ENCODE data around the gene MPZ. TPM values are rescaled to one million over a fixed set of nuclear protein-coding genes. Genes with fewer than 3 reads are reported as not detected.

The MPZ gene
- polyA plus RNA-seq, 1 donor from 2014 or later, result not detected

DNA sequence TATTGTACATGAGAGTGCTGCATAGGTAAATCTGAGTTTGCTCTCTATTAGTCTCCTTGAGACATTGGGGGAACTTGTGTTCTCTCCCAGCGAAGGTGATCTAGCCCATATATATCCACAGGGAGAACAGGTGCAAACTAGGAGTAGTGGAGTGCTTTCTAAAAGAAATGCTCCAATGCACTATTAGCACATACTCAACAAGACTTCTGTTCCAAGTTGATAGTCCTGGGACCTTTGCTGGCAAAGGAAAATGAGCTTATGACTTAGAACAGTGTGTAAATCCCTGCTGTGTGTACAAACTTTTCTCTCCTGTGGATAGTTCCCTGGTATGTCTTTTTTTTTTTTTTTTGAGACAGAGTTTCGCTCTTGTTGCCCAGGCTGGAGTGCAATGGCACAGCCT is 32.4 kb upstream of the MPZ start:
- H2AFZ ChIP-seq (ENCODE audit: low read depth, low read length), result no peak overlapping the region
- H3K79me2 ChIP-seq (replicated peaks; ENCODE audit: insufficient read depth, low read length), result no peaks in the 10 kb centered on the region
- no peak overlapping the region for H3K9ac ChIP-seq (ENCODE audit: low read length)
- H3K27ac ChIP-seq (ENCODE audit: low read length), result no peak overlapping the region
- TF ChIP-seq EZH2 (IDR thresholded peaks at IDR 0.05; ENCODE audit: borderline replicate concordance, insufficient read depth, low read length, poor library complexity, severe bottlenecking) (no peak), MXI1 (conservative IDR thresholded peaks at IDR 0.05; ENCODE audit: poor library complexity, severe bottlenecking) (no peak), RAD21 (conservative IDR thresholded peaks at IDR 0.05) (no peak), TAF1 (IDR thresholded peaks at IDR 0.05; ENCODE audit: low read depth) (no peak), POLR2AphosphoS5 (IDR thresholded peaks at IDR 0.05) (no peak), CTCF (IDR thresholded peaks at IDR 0.05; ENCODE audit: poor library complexity, severe bottlenecking) (no peak), SMC3 (conservative IDR thresholded peaks at IDR 0.05; ENCODE audit: poor library complexity) (no peak), EP300 (conservative IDR thresholded peaks at IDR 0.05; ENCODE audit: poor library complexity, severe bottlenecking) (no peak), REST (IDR thresholded peaks at IDR 0.05; ENCODE audit: borderline replicate concordance) (no peak)
- no peaks in the 10 kb centered on the region for H4K20me1 ChIP-seq (ENCODE audit: insufficient read depth)
- no peak overlapping the region for H3K4me2 ChIP-seq (ENCODE audit: low read length)
- no peaks in the 10 kb centered on the region for H3K9me3 ChIP-seq (ENCODE audit: low read length)
- H3K9me2 ChIP-seq (ENCODE audit: insufficient read depth, low read length), result no peaks in the 10 kb centered on the region
- H3K4me3 ChIP-seq (ENCODE audit: low read length), result no peak overlapping the region
- H3K27me3 ChIP-seq (ENCODE audit: insufficient read depth, low read depth, low read length), result no peaks in the 10 kb centered on the region
- H3K36me3 ChIP-seq (ENCODE audit: insufficient read depth, low read length), result no peaks in the 10 kb centered on the region
- no peaks in the 10 kb centered on the region for H3F3A ChIP-seq (ENCODE audit: insufficient read depth, low read length, poor library complexity, severe bottlenecking)

DNA sequence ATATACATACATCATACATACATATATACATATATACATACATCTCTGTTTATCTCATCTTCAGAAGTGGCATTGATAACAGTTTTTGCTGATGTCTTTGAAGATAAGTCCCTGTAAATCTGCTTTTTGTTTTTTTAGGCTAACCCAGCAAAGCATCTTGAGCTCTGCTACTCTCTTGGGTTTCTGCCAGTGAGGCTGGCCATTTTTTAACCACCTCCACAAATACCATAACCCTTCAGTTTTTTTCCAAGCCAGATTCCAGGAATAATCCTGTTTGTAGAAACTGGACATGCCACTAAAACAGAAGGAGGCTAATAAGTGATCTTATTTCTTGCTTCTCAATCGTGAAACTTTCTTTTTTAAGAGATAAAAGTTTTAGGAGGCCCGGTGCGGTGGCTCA is 26.0 kb upstream of the MPZ start:
- H3K27me3 ChIP-seq (ENCODE audit: insufficient read depth, low read depth, low read length), result no peaks in the 10 kb centered on the region
- no peaks in the 10 kb centered on the region for H3F3A ChIP-seq (ENCODE audit: insufficient read depth, low read length, poor library complexity, severe bottlenecking)
- H3K9me3 ChIP-seq (ENCODE audit: low read length), result no peaks in the 10 kb centered on the region
- H3K27ac ChIP-seq (ENCODE audit: low read length), result no peak overlapping the region
- no peak overlapping the region for H2AFZ ChIP-seq (ENCODE audit: low read depth, low read length)
- no peaks in the 10 kb centered on the region for H3K79me2 ChIP-seq (replicated peaks; ENCODE audit: insufficient read depth, low read length)
- no peak for TF ChIP-seq SMC3 (conservative IDR thresholded peaks at IDR 0.05; ENCODE audit: poor library complexity)
- TF ChIP-seq CTCF (IDR thresholded peaks at IDR 0.05; ENCODE audit: poor library complexity, severe bottlenecking), result no peak
- no peak for TF ChIP-seq MXI1 (conservative IDR thresholded peaks at IDR 0.05; ENCODE audit: poor library complexity, severe bottlenecking)
- TF ChIP-seq RAD21 (conservative IDR thresholded peaks at IDR 0.05), result no peak
- TF ChIP-seq TAF1 (IDR thresholded peaks at IDR 0.05; ENCODE audit: low read depth), result no peak
- TF ChIP-seq POLR2AphosphoS5 (IDR thresholded peaks at IDR 0.05), result no peak
- TF ChIP-seq EP300 (conservative IDR thresholded peaks at IDR 0.05; ENCODE audit: poor library complexity, severe bottlenecking), result no peak
- TF ChIP-seq REST (IDR thresholded peaks at IDR 0.05; ENCODE audit: borderline replicate concordance), result no peak
- TF ChIP-seq EZH2 (IDR thresholded peaks at IDR 0.05; ENCODE audit: borderline replicate concordance, insufficient read depth, low read length, poor library complexity, severe bottlenecking), result no peak
- no peak overlapping the region for H3K9ac ChIP-seq (ENCODE audit: low read length)
- H4K20me1 ChIP-seq (ENCODE audit: insufficient read depth), result no peaks in the 10 kb centered on the region
- H3K9me2 ChIP-seq (ENCODE audit: insufficient read depth, low read length), result no peaks in the 10 kb centered on the region
- no peak overlapping the region for H3K4me2 ChIP-seq (ENCODE audit: low read length)
- H3K4me3 ChIP-seq (ENCODE audit: low read length), result no peak overlapping the region
- peaks cover 5% of the 10 kb centered on the region for H3K36me3 ChIP-seq (ENCODE audit: insufficient read depth, low read length)
